Stimulated activated CD4-positive, alpha-beta T cell treated with anti-CD3 and anti-CD28 coated beads, TNF-alpha, amount 100 ng/mL, for 24 hours (primary cell): ENCODE data around the gene TRIM74.
"Not testable (repeated sequence)": the region's sequence is repeated elsewhere in the genome, so short reads cannot be mapped to it uniquely, and the experiment has no call there.

Source experiments
- DNase-seq, 3 experiments: peaks; one replicate each; pipeline ENCODE4 v3.0.0-alpha.2; 2020; ENCODE audit warnings: low read depth in 3 of 3

Gene TRIM74

DNA sequence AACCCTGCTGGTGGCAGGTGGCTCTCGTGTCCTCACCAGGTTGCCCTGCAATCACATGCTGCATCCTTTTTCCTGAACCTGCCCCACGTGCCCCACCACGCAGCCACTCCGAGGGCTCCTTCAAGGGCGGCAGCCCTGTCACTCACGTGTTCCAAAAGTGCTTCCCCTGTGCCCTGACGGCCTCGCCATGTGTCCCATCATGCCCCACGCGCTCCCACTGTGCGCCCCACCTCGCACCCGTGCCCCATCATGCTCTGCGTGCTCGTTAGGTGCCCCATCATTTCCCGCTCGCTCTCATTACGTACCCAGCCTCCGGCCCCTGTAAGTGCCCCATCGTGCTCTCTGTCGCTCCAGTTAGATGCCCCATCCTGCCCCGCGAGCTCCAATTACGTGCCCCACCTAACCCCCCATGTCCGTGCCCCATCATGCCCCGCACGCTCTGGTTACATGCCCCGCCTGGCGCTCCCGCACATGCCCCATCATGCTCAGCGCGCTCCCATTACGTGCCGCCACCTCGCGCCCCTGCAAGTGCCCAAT is at the start of gene TRIM74:
Gene TRIM74 (minus strand): TSS at position 487 of the 537 bp plus-strand sequence. CDS start 3,309 bp downstream, outside the sequence.
- DNase-seq = not testable (repeated sequence)

DNA sequence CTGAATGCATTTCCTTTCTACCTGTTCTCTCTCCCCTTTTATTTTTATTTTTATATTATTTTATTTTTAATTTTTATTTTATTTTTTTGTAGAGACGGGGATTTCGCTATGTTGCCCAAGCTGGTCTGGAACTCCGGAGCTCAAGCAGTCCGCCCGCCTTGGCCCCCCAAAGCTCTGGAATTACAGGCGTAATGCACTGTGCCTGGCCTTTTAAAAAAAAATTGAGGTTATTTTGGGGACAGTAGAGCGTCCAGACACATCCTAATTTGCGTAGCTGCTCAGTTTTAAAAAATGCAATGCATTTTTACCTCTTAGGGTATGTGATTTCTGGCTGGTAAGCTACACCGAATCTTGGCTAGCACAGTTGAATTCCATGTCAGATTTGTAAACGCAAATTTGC is 37.2 kb upstream of the TRIM74 start:
- DNase-seq = not testable (repeated sequence)

DNA sequence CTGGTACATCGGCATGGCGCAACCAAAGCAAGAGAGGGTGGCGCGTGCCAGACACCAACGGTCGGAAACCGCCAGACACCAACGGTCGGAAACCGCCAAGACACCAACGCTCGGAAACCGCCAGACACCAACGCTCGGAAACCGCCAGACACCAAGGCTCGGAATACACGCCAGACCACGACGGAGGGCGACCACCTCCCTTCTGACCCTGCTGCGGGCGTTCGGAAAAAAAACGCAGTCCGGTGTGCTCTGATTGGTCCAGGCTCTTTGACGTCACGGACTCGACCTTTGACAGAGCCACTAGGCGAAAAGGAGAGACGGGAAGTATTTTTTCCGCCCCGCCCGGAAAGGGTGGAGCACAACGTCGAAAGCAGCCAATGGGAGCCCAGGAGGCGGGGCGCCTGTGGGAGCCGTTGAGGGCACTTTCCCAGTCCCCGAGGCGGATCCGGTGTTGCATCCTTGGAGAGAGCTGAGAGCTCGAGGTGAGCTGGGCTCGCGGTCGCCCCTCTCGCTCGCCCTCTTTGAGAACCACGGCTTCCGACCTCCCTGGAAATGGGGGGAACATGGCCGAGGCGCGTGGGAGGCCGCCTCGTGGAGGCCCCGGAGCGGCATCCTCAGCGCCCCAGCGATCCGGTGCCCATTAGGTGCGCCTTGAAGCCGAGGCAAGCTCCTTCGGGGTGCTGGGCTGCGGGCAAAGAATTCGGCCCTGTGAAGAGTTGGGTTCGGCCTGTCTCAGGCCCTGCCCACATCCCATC is 36.6 kb upstream of the TRIM74 start:
- peak; percentile 69 to 92 (median 77) for DNase-seq

DNA sequence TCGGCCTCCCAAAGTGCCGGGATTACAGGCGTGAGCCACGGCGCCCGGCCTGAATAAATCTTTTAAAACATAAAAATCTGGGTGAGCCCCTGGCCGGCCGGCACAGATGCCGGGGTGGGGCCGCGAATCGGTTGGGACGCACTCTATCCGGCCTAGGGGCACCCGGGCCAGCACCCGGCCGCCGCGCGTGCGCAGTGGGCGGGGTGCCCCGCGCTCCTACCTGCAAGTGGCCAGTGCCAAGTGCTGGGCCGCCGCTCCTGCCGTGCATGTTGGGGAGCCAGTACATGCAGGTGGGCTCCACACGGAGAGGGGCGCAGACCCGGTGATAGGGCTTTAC is 36.1 kb upstream of the TRIM74 start:
- DNase-seq = peak; percentile 49 to 69 (median 54)

DNA sequence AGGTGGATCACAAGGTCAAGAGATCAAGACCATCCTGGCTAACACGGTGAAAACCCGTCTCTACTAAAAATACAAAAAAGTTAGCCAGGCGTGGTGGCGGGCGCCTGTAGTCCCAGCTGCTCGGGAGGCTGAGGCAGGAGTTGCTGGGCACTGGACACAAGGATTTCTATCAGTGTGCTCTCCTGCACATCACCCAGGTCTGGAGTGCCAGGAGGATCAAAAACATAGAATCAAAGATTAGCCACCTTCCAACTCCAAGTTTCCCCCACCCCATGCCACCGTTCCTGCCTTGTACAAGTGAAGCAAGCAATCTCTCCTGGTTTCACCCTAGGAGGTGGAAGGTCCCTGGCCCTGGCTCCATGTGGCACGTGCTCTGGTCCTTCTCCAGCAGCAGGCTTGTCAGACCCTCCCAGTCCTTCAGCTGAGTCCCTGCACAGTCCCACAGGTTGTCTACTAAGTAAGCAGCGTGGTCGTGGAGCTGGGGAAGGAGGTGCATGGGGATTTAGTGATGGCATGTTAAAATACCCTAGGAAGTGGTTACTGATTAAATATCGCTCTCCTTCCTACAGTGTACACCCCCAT is 28.7 kb upstream of the TRIM74 start:
- not testable (repeated sequence) for DNase-seq

DNA sequence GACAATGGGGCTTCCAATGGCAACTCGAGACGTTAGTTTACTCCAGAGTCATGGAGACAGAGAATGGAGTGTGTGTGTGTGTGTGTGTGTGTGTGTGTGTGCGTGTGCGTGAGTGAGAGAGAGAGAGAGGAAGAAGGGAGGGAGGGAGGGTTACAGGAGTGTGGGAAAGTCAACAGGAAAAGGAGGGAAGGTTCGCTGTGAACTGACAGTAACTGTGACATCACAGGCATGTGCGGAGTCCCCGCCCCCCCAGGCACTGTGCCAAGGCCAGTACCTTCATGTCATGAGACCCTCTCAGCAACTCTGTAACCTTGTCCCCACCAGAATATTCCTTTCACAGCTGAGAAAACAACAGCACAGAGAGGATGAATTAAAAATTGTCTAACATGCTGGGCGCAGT is 28.2 kb upstream of the TRIM74 start:
- not testable (repeated sequence) for DNase-seq

DNA sequence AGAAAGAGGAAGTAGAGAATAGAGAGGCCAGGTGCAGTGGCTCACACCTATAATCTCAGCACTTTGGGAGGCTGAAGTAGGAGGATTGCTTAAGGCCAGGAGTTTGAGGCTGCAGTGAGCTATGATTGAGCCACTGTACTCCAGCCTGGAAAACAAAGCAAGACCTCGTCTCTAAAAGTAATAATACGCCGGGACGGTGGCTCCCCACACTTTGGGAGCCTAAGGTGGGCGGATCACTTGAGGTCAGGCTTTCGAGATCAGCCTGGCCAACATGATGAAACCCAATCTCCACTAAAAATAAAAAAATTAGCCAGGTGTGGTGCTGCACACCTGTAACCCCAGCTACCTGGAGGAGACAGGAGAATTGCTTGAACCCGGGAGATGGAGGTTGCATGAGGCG is 26.2 kb upstream of the TRIM74 start:
- not testable (repeated sequence) for DNase-seq

DNA sequence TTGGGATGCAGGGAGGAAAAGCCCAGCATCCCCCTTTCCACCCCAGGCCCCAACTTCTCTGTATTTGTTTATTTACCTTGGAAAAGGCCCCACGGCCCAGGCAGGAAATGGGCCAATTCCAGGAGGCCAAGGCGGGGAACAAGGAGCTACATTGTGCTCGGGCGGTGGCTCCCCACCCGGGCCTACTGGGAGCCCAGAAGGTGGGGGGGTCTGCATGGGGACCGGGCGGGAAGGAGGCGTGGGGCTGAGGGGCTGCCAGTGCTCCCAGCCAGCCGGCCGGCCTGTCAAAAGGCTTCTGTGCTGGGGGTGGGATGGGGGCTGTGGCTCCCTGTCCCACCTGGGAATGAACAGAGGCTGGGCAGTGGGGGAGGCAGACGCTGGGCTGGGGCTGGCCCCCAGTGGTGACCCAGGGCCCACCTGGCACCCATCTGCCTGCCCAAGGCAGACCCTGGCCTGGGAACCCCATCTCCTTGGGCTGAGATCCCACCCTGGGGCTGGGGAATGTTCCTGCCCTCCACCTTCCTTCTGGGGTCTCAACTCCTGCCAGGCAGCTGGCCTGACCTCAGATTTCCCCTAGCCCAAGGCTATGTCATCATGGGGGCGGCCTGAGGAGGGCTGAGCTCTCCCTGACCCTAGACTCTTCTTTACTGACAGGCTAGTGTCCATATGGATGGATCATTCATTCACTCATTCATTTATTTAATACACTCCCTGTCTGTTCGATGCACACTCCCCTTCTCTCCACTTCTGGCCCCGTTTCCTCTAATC is 21.1 kb upstream of the TRIM74 start:
- DNase-seq = not testable (repeated sequence)

DNA sequence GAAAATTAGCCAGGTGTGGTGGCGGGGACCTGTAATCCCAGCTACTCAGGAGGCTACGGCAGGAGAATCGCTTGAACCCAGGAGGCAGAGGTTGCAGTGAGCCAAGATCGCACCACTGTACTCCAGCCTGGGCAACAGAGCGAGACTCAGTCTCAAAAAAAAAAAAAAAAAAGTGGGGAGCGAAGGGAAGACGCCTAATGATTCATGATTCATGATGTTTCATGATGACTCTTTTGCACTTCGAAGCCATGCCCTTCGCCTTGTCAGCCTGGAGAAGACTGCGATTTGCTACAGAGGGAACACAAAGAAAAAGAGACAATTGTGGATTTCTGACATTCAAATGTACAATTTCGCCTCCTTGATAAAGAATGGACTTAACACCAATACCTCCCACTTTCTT is 12.8 kb upstream of the TRIM74 start:
- not testable (repeated sequence) for DNase-seq

DNA sequence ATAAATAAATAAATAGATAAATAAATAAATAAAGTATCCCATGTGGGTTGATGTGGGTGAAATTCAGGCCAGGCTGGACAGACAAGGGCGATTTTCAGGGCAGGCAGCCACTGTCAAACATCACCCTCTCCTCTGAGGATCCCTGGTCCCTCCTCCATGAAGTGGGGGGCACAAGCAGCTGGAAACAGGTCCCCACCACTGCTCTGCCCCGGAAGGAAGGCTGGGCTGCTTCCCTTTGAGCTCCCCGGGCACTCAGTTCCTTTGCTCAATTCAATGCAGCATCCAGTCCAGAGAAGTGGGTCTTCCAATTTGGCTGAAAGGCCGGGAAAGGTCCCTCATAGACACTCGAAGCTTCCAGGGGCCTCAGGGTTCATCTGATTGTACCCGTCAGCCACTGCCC is 11.1 kb upstream of the TRIM74 start:
- not testable (repeated sequence) for DNase-seq

DNA sequence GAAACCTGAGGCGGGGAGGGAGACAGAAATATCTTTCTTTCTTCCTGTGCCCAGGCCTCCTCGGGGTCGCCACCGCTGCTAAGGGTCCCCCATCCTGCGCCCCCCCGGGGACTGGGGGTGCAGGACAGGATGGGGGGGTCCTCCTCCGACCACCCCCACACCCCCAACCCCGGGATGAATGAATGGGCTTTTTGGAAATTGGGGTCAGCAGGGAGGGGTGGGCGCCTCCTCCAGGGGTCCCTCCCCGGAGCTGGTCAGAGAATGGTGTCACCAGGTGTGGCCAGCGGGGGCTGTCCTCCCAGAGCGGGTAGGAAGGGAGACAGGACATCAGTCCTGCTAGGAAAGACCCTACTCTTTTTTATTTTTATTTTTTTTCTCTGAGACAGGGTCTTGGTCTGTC is 7.2 kb upstream of the TRIM74 start:
- not testable (repeated sequence) for DNase-seq

DNA sequence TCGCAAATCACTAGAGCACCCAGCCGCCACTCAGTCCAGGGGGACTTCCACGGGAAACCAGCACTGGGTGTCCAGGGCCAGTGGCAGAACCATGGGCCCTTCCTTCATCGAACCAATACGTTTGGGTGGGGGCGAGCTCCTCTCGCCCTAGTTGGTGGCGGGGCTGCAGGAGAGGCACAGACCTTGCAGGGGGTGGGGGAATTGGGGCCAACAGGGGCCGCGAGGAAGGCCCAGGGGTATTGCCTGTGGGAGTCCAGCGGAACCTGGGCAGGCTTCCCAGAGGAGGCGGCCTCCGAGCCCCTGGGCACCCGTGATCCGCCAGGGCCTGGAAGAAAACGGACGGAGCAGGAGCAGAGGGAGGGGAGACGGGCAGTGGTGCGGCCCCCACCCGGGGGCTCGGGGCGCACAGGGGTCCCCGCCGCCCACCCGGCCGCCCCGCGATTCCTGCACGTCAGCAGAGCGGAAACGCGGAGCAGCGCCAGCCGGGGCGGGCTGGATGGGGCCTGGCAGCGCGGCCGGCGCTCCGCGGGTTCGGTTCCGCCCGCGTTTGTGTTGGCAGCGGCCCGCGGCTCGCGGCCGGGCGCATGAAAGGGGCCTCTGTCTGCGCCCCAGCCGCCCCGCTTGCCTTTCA is 6.5 kb upstream of the TRIM74 start:
- DNase-seq = not testable (repeated sequence)

DNA sequence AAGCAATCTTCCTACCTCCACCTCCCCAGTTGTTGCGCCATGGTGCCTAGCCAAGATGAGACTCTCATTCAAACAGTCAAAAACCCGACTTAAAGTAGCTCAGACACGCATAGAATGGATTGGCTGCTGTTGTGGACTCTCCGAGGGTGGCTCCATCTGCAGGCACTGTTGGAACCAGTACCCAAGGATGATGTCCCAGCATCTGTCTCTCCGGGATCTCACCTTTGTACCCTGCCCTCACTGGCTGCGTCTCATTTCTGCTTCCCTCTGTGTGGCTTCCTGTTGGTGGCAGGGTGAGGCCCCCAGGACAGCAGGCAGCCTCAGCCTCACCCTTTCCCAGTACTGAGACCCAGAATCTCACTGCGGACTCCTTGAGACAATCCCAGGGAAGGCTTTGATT is 5.5 kb upstream of the TRIM74 start:
- not testable (repeated sequence) for DNase-seq

DNA sequence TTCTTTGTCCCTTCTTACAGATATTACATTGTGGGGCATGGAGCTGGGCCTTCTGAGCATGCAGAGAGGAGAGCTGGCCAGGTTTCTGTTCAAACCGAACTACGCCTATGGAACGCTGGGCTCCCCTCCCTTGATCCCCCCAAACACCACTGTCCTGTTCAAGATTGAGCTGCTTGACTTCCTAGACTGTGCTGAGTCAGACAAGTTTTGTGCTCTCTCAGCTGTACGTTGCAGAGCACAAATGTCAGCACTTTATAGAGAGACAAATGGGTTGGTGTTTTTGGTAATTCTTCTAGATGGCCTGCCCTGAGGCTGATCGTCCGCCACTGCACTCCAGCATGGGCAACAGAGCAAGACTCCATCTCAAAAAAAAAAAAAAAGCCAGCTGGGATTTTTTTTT is 2.2 kb upstream of the TRIM74 start:
- not testable (repeated sequence) for DNase-seq

DNA sequence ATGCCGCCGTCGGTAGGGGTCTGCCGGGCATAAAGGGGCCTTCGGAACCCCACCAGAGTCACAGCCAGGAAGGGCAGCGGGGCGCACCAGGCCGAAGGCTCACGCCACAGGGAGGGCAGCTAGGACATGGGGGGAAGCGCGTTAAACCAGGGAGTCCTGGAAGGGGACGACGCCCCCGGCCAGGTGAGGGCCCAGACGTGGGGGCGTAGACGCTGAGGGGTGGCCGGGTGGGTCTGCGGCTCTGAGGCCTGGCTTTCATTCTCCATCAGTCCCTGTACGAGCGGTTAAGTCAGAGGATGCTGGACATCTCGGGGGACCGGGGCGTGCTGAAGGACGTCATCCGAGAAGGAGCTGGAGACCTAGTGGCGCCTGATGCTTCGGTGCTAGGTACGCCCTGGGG is 422 bp upstream of the TRIM74 start:
- not testable (repeated sequence) for DNase-seq

DNA sequence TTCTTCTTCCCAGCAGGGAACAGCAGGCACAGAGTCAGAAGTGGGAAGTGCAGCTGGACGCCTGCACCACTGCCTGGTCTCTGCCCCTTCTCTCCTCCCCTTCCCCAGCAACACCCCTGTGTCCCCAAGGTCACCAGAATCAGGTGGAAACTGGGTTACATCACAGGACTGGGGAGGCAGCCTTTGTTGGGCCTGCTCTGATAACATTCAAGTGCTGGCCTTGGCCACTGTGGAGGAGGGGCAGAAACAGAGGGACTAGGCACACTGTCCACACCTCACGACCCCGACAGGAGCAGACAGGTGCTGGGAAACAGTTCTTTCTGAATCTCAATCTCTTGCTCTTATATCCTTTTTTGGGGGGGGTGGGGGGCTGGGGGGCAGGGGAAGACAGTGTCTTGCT is 2.4 kb downstream of the TRIM74 start:
- not testable (repeated sequence) for DNase-seq

DNA sequence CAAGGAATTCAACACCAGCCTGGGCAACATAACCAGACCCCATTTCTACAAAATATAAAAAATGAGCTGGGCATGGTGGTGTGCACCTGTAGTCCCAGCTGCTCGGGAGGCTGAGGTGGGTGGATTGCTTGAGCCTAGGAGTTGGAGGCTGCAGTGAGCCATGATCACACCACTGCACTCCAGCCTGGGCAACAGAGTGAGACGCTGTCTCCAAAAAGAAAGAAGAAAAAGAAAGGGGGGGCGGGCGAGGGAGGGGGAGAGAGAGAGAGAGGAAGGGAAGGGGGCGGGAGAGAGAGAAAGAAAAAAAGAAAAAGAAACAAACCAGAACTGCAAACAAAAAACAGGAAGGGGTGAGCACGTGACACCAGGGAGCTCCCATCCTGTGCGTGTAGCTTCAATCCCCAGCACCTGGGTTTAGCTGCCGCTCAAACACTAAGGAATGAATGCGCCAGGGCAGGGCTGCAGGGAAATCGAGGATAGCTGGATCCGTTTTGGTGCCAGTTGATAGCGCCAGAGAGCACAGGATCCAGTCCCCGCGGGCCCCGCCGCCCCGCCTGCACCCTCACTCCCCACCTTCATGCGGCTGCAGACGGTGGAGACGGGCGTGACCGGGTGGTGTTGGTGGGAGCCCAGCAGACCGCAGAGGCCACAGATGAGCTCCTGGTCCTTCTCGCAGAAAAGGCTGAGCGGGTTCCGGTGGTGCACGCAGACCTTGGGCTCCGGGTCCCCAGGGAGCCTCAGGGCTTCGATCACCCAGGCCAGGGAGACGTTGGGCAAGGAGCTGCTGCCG is 3.9 kb downstream of the TRIM74 start:
- not testable (repeated sequence) for DNase-seq

DNA sequence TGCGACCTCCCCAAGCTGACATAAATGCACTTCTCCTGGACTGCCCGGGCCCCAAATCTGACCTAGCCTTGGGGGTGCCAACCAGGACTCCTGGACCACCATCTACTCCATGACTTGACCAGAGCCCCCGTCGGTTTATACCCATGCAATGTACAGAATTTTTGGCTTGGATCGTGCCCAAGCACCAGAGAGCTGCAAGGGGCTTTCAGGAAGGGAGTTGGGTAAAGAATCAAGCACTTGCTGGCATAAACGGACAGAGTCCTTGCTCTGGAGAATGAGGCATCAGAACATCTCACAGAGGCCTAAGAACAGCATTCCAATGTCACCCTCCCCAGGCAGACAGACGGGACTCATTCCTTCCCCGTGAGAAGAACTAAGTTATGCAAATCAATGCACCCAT is 6.2 kb downstream of the TRIM74 start:
- not testable (repeated sequence) for DNase-seq

DNA sequence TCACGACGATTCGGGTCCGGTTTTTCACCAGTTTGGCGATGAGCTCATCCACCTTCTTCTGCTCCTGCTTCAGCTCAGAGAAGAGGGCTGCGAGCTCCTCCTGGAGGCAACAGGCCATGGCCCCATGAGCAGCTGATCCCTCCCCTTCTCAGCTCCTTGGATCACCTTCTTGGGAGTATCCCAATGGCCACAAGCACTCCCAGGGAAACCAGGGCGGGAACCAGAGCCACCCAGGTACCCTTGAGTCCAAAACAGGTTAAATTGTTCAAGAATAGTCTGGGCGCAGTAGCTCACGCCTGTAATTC is 8.0 kb downstream of the TRIM74 start:
- not testable (repeated sequence) for DNase-seq

DNA sequence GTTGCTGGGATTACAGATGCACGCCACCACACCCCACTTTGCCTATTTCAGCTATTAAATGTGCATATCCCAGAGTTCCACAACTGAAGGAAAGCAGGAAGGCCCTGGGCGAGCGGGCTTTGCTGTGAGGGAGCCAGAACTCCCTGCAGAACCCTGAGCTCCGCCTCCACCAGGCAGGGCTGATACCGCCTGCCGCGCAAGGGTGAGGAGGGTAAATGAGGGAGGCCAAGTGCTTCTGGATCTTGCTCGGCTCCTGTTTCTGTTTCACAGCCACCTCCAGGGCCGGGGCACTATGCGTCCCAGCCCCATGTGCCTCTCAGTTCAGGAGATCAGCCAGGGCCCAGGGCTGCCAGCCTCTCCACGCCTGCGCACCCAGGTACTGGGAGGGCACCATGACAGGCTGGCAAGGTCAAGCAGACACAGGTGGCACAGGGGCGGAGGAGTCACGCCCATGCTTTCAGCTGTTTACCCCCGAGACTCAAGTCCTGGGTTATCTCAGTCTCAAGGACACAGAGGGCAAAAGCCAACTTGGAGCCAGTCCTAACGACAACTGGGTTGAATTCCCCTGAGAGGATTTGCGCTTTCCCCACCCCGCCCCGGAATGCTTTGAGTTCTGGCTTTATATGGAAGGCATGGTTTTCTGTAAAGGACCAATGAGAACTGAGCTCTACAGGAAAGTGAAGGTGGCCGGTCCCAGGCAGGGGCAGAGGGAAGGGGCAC is 8.5 kb downstream of the TRIM74 start:
- not testable (repeated sequence) for DNase-seq

DNA sequence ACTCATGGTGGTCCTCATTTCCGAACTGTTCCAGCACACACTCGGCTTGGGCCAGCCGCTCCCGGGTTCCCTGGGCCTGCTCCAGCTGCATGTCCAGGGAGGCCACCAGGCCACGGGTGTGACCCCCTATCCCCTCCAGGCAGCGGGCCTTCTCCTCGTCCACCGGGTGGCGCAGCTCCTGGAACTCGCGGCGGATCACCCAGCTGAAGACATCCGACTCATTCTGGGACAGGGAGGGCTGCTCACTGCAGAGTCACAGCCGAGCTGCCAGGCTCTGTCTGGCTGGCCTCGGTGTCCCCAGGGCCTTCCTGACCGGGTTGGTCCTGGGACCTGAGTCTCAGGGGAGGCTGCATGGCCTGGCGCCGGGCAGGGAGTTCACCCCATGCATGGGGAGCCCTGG is 9.2 kb downstream of the TRIM74 start:
- not testable (repeated sequence) for DNase-seq
